ENCODE measurements around the gene ODAD3.

Gene ODAD3

DNA sequence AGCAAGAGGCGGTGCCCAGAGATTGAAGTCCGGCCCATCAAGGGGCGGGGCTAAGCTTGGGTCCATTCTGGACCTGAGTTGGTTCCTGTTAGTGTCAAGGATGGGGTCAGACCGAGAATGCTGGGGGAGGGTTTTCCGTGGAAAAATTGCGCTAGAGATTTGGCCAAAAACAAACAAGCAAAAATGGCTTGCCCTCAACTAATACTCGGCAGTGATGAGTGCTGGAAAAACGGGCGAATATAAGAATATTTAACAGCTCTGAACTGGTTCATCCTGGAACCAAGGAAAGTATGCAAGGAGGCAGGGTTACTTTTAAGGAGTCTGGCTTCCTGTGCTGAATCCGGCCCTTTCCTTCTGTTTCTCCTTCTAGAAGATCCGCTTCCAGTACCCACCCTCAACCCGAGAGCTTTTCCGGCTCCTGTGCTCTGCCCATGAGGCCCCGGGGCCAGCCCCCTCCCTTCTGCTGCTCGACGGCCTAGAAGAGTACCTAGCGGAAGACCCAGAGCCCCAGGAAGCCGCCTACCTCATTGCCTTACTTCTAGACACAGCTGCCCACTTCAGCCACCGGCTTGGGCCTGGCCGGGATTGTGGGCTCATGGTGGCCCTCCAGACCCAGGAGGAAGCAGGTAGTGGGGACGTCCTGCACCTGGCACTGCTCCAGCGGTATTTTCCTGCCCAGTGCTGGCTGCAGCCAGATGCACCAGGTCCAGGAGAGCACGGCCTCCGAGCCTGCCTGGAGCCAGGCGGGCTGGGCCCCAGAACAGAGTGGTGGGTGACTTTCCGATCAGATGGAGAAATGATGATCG, 59.6 kb downstream of the ODAD3 start:
- DNase-seq (ENCODE audit: low read depth in 2 of 2) = peak; percentile 60 to 71

GRCh38 chr19:11374433-11375142, 60.3 kb downstream of the ODAD3 start, which contains the start of gene SWSAP1:
Gene SWSAP1, plus strand, starts transcription at chr19:11374666. Its CDS starts 15 bp downstream, at chr19:11374681.
- peak; percentile 94 to 95 for DNase-seq (ENCODE audit: low read depth in 2 of 2)

GRCh38 chr19:11373885-11374432, 61.0 kb downstream of the ODAD3 start:
- no peak for DNase-seq (ENCODE audit: low read depth in 2 of 2)

DNA sequence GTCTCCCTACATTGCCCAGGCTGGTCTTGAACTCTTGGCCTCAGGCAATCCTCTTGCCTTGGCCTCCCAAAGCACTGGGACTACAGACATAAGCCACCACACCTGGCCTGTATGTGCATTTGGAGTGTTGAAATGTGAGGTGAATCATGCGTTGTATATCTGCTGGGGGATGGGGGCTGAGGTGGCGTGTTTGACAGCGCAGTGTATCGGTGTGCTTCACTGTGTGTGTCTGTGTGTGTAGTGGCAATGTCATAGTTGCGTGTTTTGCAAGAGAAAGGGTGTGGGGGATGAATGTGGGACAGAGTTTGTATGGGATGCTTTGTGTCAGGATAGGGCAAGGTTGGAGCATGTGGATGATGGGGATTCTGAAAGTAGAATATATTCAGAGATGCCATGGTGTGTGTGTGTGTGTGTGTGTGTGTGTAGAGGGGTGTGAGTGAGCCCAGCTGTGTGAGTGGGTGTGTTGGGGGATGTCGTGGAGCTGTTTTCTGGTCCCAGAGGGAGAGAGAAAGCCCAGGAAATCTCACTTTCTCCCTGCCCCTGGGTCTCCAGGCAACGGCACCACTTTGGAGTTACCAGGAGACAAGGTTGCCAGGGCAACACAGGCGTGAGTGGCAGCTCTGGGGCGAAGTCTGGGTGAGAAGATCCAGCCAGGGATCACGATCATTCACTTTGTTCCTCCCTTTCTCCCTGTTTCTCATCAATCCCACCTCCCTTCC, 61.6 kb downstream of the ODAD3 start:
- DNase-seq (ENCODE audit: low read depth in 2 of 2) = no peak

DNA sequence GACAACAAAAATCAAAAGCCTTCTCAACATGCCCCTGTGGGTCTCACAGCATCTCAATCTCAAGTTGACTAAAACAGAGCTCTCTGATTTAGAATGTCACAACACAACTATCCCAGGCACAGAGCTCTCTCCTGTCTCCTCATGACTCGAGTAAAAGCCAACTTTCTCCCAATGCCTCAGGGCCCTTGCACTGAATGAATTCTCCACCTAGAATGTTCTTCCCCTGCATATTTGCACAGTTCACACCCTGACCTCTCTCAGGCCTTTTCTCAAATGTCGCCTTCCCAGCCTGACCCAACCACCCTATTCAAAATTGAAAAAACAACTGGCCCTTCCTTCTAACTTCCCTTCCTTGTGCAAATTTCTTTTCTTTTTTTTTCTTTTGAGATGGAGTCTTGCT, 64.2 kb downstream of the ODAD3 start:
- DNase-seq (ENCODE audit: low read depth in 2 of 2) = no peak
